HCT116 (cell line): ENCODE data around the gene MAGI3. TPM values are rescaled to one million over a fixed set of nuclear protein-coding genes. Genes with fewer than 3 reads are reported as not detected.

Experiments
- ATAC-seq: fragments of 200-7000 bp; cut with Tn5 transposase; 2 replicates; pipeline ENCODE4 v1.9.1; 2020; ENCODE audit warnings: mild to moderate bottlenecking, moderate library complexity
- BruUV-seq: library from RNA; stranded (reverse); fragments of 400-500 nt; replicated peaks from 2 replicates; lab custom pipeline; 2021; lab: Mats Ljungman, UMichigan
- CTCF ChIA-PET: fragments of 300-600 bp; sonication (Branson Sonifier 250); formaldehyde crosslinking; loops from one replicate; lab custom pipeline; 2021; ENCODE audit warnings: antibody characterized with exemption; lab: Charles Lee
- POLR2A ChIA-PET: fragments of 300-600, 350-600 bp; sonication (Branson Sonifier 250); formaldehyde crosslinking; loops from one replicate; lab custom pipeline; 2021; ENCODE audit warnings: antibody characterized with exemption; lab: Charles Lee
- RAD21 ChIA-PET, 2 experiments: fragments of 300-600 bp; sonication (Branson Sonifier 250); formaldehyde crosslinking; loops; one replicate each; lab custom pipeline; 2023; ENCODE audit warnings: low total read pairs in 2 of 2; ENCODE audit not compliant: uncharacterized antibody in 2 of 2, unreplicated experiment in 2 of 2, low non-redundant PET in 1 of 2; lab: Charles Lee
- DNase-seq: peaks from one replicate; pipeline ENCODE4 v3.0.0-alpha.2; 2010; ENCODE audit warnings: low read depth, low spot score
- H2AFZ ChIP-seq: fragments of 200-600 bp; shearing (Covaris generic), sonication (generic); 2 replicates; pipeline ENCODE4 v1.6.1; 2017; ENCODE audit warnings: low read depth, mixed run types, mixed read lengths, antibody characterized with exemption, low read length; ENCODE audit not compliant: poor library complexity, severe bottlenecking
- H3K27ac ChIP-seq: 2 replicates; pipeline ENCODE4 v1.5.1; 2012; ENCODE audit warnings: low read depth, low read length
- H3K27me3 ChIP-seq: fragments of 200-600 bp; sonication (generic); 2 replicates; pipeline ENCODE4 v1.6.1; 2016; ENCODE audit warnings: mixed run types, low read length, mixed read lengths; ENCODE audit not compliant: insufficient read depth
- H3K36me3 ChIP-seq, 2 experiments: fragments of 200-500 bp in 1 of 2; fragments of 200-600 bp in 1 of 2; sonication (Bioruptor generic) in 1 of 2; sonication (generic) in 1 of 2; 2 replicates each; pipeline versions ENCODE4 v1.5.1 to v1.6.1; 2014 to 2016; ENCODE audit warnings: low read length in 2 of 2, inconsistent platforms in 1 of 2, mixed read lengths in 1 of 2, mixed run types in 1 of 2; ENCODE audit not compliant: insufficient read depth in 2 of 2, control insufficient read depth in 1 of 2
- H3K4me1 ChIP-seq, 2 experiments: fragments of 200-600 bp in 1 of 2; sonication (generic) in 1 of 2; 2 replicates each; pipeline versions ENCODE4 v1.5.1 to v1.6.1; 2012 to 2017; ENCODE audit warnings: low read length in 2 of 2, inconsistent platforms in 1 of 2, mild to moderate bottlenecking in 1 of 2, mixed read lengths in 1 of 2, mixed run types in 1 of 2, moderate library complexity in 1 of 2; ENCODE audit not compliant: insufficient read depth in 2 of 2, control insufficient read depth in 1 of 2
- H3K4me2 ChIP-seq: fragments of 200-600 bp; sonication (generic); 2 replicates; pipeline ENCODE4 v1.6.1; 2017; ENCODE audit warnings: mixed run types, low read length, mixed read lengths
- H3K4me3 ChIP-seq, 2 experiments: fragments of 200-600 bp in 1 of 2; sonication (generic) in 1 of 2; replicated peaks in 1 of 2; 2 replicates each; pipeline ENCODE4 v1.5.1; 2011 to 2016; ENCODE audit warnings: low read length in 2 of 2, control low read depth in 1 of 2, low read depth in 1 of 2, mild to moderate bottlenecking in 1 of 2, mixed read lengths in 1 of 2, mixed run types in 1 of 2
- H3K79me2 ChIP-seq: fragments of 200-600 bp; sonication (generic); 2 replicates; pipeline ENCODE4 v1.6.1; 2017; ENCODE audit warnings: mild to moderate bottlenecking, mixed run types, low read length, moderate library complexity, mixed read lengths; ENCODE audit not compliant: insufficient read depth
- H3K9ac ChIP-seq: fragments of 200-600 bp; sonication (generic); 2 replicates; pipeline ENCODE4 v1.6.1; 2016; ENCODE audit warnings: low read length, mixed read lengths
- H3K9me2 ChIP-seq: fragments of 200-600 bp; sonication (generic), shearing (Covaris generic); 2 replicates; pipeline ENCODE4 v1.6.1; 2017; ENCODE audit warnings: mixed run types, mild to moderate bottlenecking, moderate library complexity; ENCODE audit not compliant: insufficient read depth
- H3K9me3 ChIP-seq, 2 experiments: fragments of 200-500 bp in 1 of 2; fragments of 200-600 bp in 1 of 2; sonication (Bioruptor generic) in 1 of 2; sonication (generic) in 1 of 2; 2 replicates each; pipeline ENCODE4 v1.6.1; 2014 to 2017; ENCODE audit warnings: low read length in 2 of 2, mixed read lengths in 2 of 2, inconsistent platforms in 1 of 2, low read depth in 1 of 2, mild to moderate bottlenecking in 1 of 2, mixed run types in 1 of 2, moderate library complexity in 1 of 2; ENCODE audit not compliant: control insufficient read depth in 1 of 2, insufficient read depth in 1 of 2
- H4K20me1 ChIP-seq: fragments of 200-600 bp; sonication (generic), shearing (Covaris generic); 2 replicates; pipeline ENCODE4 v1.6.1; 2017; ENCODE audit warnings: mixed run types, mild to moderate bottlenecking, moderate library complexity; ENCODE audit not compliant: insufficient read depth
- CEBPB ChIP-seq: IDR thresholded peaks from 2 replicates; pipeline ENCODE4 v1.6.1; 2012; ENCODE audit warnings: low read depth
- ELF1 ChIP-seq: IDR thresholded peaks from 2 replicates; pipeline ENCODE4 v1.6.1; 2012; ENCODE audit warnings: low read depth, borderline replicate concordance
- EZH2 ChIP-seq: fragments of 200-600 bp; sonication (generic); IDR thresholded peaks from 2 replicates; pipeline ENCODE4 v1.6.1; 2017; ENCODE audit warnings: antibody characterized with exemption, mixed run types
- EZH2phosphoT487 ChIP-seq: fragments of 200-600 bp; IDR thresholded peaks from 2 replicates; pipeline ENCODE4 v1.6.1; 2018; ENCODE audit warnings: antibody characterized with exemption, borderline replicate concordance
- JUND ChIP-seq: IDR thresholded peaks from 2 replicates; pipeline ENCODE4 v1.6.1; 2012
- RAD21 ChIP-seq: IDR thresholded peaks from 2 replicates; pipeline ENCODE4 v1.6.1; 2012; ENCODE audit warnings: low read depth, mild to moderate bottlenecking
- SIN3A ChIP-seq: IDR thresholded peaks from 2 replicates; pipeline ENCODE4 v1.6.1; 2012; ENCODE audit warnings: low read depth
- SP1 ChIP-seq: IDR thresholded peaks from 2 replicates; pipeline ENCODE4 v1.6.1; 2012; ENCODE audit warnings: low read depth
- SRF ChIP-seq: IDR thresholded peaks from 2 replicates; pipeline ENCODE4 v1.6.1; 2012; ENCODE audit warnings: low read depth
- TCF7L2 ChIP-seq: IDR thresholded peaks from 2 replicates; pipeline ENCODE4 v1.7.0; 2011; ENCODE audit warnings: borderline replicate concordance, inconsistent platforms; ENCODE audit not compliant: insufficient read depth, insufficient read length; ENCODE audit errors: extremely low read depth
- YY1 ChIP-seq: IDR thresholded peaks from 2 replicates; pipeline ENCODE4 v1.6.1; 2011; ENCODE audit warnings: low read length, low read depth, moderate library complexity, mild to moderate bottlenecking; ENCODE audit not compliant: insufficient replicate concordance; ENCODE audit errors: extremely low read depth
- intact Hi-C: fragments of 100-400 bp; cut with micrococcal nuclease; formaldehyde crosslinking; loops from 2 replicates; pipeline ENCODE4 v1.10.0; 2022
- total RNA-seq: library from RNA; stranded (reverse); gene quantifications from one replicate; pipeline ENCODE4 v1.2.1, GENCODE V29; 2021; ENCODE audit not compliant: unreplicated experiment
- TF ChIP-seq, protein P1 (sequence below): IDR thresholded peaks from 2 replicates; pipeline ENCODE4 v1.6.1; 2012
- TF ChIP-seq, protein P2 (sequence below): IDR thresholded peaks from 2 replicates; pipeline ENCODE4 v1.6.1; 2012; ENCODE audit warnings: low read depth
- TF ChIP-seq, protein P3 (sequence below), 3 experiments: fragments of 200-600 bp in 1 of 3; sonication (generic) in 1 of 3; IDR thresholded peaks in 2 of 3; conservative IDR thresholded peaks in 1 of 3; 2 replicates each; pipeline ENCODE4 v1.5.1; 2012 to 2017; ENCODE audit warnings: low read depth in 2 of 3, low read length in 2 of 3, antibody characterized with exemption in 1 of 3, borderline replicate concordance in 1 of 3, control low read depth in 1 of 3, mild to moderate bottlenecking in 1 of 3, mixed read lengths in 1 of 3, mixed run types in 1 of 3, moderate library complexity in 1 of 3; ENCODE audit not compliant: insufficient read depth in 1 of 3

The MAGI3 gene
- total RNA-seq, 1 experiment from 2014 or later = 11.8 TPM

DNA sequence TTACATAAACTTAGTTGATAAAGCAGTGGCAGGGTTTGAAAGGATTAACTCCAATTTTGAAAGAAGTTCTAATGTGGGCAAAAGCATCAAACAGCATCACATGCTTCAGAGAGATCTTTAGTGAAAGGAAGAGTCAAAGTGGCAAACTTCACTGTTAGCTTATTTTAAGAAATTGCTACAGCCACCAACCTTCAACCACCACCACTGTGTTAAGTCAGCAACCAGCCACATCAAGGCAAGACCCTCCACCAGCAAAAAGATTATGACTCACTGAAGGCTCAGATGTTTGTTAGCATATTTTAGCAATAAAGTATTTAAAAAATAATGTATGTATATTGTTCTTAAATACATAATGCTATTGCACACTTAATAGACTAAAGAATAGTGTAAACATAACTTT lies 21.3 kb upstream of the MAGI3 start:
- ChIA-PET CTCF (no interaction called here), POLR2A (no interaction called here), RAD21 (no interaction called here)
- Histone ChIP-seq H3K4me2 (no peak overlapping the region), H3K9ac (no peak overlapping the region), H3K4me3 (no peak overlapping the region), H3K27ac (no peak overlapping the region), H3K79me2 (no peaks in the 10 kb centered on the region), H3K9me3 (no peaks in the 10 kb centered on the region), H2AFZ (no peak overlapping the region), H3K4me1 (no peaks in the 10 kb centered on the region), H3K9me2 (no peaks in the 10 kb centered on the region), H3K27me3 (no peaks in the 10 kb centered on the region), H4K20me1 (no peaks in the 10 kb centered on the region), H3K36me3 (no peaks in the 10 kb centered on the region)
- BruUV-seq = no TSS peak
- intact Hi-C loops = no loop called here
- TF ChIP-seq EZH2phosphoT487 (no peak), SP1 (no peak), ELF1 (no peak), JUND (no peak), SIN3A (no peak), TCF7L2 (no peak), YY1 (no peak), EZH2 (no peak), CEBPB (no peak), RAD21 (no peak), SRF (no peak)
- TF ChIP-seq, protein P1, sequence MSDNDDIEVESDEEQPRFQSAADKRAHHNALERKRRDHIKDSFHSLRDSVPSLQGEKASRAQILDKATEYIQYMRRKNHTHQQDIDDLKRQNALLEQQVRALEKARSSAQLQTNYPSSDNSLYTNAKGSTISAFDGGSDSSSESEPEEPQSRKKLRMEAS = no peak
- TF ChIP-seq, protein P2, sequence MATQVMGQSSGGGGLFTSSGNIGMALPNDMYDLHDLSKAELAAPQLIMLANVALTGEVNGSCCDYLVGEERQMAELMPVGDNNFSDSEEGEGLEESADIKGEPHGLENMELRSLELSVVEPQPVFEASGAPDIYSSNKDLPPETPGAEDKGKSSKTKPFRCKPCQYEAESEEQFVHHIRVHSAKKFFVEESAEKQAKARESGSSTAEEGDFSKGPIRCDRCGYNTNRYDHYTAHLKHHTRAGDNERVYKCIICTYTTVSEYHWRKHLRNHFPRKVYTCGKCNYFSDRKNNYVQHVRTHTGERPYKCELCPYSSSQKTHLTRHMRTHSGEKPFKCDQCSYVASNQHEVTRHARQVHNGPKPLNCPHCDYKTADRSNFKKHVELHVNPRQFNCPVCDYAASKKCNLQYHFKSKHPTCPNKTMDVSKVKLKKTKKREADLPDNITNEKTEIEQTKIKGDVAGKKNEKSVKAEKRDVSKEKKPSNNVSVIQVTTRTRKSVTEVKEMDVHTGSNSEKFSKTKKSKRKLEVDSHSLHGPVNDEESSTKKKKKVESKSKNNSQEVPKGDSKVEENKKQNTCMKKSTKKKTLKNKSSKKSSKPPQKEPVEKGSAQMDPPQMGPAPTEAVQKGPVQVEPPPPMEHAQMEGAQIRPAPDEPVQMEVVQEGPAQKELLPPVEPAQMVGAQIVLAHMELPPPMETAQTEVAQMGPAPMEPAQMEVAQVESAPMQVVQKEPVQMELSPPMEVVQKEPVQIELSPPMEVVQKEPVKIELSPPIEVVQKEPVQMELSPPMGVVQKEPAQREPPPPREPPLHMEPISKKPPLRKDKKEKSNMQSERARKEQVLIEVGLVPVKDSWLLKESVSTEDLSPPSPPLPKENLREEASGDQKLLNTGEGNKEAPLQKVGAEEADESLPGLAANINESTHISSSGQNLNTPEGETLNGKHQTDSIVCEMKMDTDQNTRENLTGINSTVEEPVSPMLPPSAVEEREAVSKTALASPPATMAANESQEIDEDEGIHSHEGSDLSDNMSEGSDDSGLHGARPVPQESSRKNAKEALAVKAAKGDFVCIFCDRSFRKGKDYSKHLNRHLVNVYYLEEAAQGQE = no peak
- TF ChIP-seq, protein P3, sequence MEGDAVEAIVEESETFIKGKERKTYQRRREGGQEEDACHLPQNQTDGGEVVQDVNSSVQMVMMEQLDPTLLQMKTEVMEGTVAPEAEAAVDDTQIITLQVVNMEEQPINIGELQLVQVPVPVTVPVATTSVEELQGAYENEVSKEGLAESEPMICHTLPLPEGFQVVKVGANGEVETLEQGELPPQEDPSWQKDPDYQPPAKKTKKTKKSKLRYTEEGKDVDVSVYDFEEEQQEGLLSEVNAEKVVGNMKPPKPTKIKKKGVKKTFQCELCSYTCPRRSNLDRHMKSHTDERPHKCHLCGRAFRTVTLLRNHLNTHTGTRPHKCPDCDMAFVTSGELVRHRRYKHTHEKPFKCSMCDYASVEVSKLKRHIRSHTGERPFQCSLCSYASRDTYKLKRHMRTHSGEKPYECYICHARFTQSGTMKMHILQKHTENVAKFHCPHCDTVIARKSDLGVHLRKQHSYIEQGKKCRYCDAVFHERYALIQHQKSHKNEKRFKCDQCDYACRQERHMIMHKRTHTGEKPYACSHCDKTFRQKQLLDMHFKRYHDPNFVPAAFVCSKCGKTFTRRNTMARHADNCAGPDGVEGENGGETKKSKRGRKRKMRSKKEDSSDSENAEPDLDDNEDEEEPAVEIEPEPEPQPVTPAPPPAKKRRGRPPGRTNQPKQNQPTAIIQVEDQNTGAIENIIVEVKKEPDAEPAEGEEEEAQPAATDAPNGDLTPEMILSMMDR (IDR thresholded peaks at IDR 0.05 in 2 of 3, conservative IDR thresholded peaks at IDR 0.05 in 1 of 3; ENCODE audit: borderline replicate concordance in 1 of 3, insufficient read depth in 1 of 3, low read depth in 2 of 3, low read length in 2 of 3) = no peak
- ATAC-seq (no peak), DNase-seq (no peak)
